Activated T-helper 2 cell treated with anti-CD3 and anti-CD28 coated beads, Interferon-gamma antibody, Interleukin-2, Interleukin-4, amounts not matched to agents 10 μg/mL and 5 μg/mL and 100 μg/mL, durations not matched to agents 14 hours and 24 hours and 36 hours (primary cell): ENCODE results near the gene SMYD3. TPM values are rescaled to one million over a fixed set of nuclear protein-coding genes. Genes with fewer than 3 reads are reported as not detected.
"Not testable (repeated sequence)": the region's sequence is repeated elsewhere in the genome, so short reads cannot be mapped to it uniquely, and the experiment has no call there.

ENCODE experiments used
- DNase-seq: peaks from one replicate; pipeline ENCODE4 v3.0.0; 2021; ENCODE audit warnings: low spot score
- H3K27ac Mint-ChIP-seq: one replicate; pipeline ENCODE4 v1.8.0; 2021; ENCODE audit warnings: mixed read lengths
- H3K27me3 Mint-ChIP-seq: one replicate; pipeline ENCODE4 v1.8.0; 2021; ENCODE audit warnings: low read depth, mixed read lengths
- H3K36me3 Mint-ChIP-seq: one replicate; pipeline ENCODE4 v1.8.0; 2021; ENCODE audit warnings: low read depth, mixed read lengths
- H3K4me1 Mint-ChIP-seq: one replicate; pipeline ENCODE4 v1.8.0; 2021; ENCODE audit warnings: low read depth, mixed read lengths
- H3K4me3 Mint-ChIP-seq: one replicate; pipeline ENCODE4 v1.8.0; 2021; ENCODE audit warnings: low read depth, mild to moderate bottlenecking, moderate library complexity, mixed read lengths
- H3K9me3 Mint-ChIP-seq: one replicate; pipeline ENCODE4 v1.8.0; 2021; ENCODE audit warnings: mixed read lengths
- intact Hi-C: fragments of 100-400 bp; cut with micrococcal nuclease; formaldehyde crosslinking; loops from one replicate; pipeline ENCODE4 v1.15.1; 2023
- total RNA-seq: library from RNA; stranded (reverse); gene quantifications from 2 replicates; pipeline ENCODE4 v1.2.3, GENCODE V29; 2022

Gene SMYD3
- total RNA-seq, 1 donor from 2014 or later = 24.1 TPM

DNA sequence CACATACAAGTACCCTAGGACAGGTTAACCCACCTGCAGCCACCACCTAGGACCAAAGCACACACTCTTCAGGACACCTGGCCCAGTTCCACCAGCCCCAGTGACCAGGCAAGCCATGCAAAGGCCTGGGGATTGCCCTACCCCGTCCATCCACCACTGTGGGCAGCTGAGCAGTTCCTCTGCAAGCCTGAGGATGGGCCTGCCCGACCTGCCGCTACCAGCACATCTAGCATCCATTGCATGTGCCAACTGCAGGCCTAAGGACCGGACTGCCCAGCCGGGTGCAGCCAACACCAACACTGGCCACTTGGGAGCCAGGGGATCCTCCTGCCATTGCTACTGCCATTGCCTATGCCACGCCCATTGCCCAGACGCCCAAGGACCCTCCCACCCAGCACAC is 558.3 kb downstream of the SMYD3 start:
- intact Hi-C loops = no loop called here
- H3K9me3 Mint-ChIP-seq = peaks cover 13% of the 10 kb centered on the region
- peaks cover 17% of the 10 kb centered on the region for H3K4me1 Mint-ChIP-seq
- no peaks in the 10 kb centered on the region for H3K36me3 Mint-ChIP-seq
- DNase-seq = no peak
- no peak overlapping the region for H3K27ac Mint-ChIP-seq
- H3K4me3 Mint-ChIP-seq = no peak overlapping the region
- H3K27me3 Mint-ChIP-seq = no peaks in the 10 kb centered on the region

DNA sequence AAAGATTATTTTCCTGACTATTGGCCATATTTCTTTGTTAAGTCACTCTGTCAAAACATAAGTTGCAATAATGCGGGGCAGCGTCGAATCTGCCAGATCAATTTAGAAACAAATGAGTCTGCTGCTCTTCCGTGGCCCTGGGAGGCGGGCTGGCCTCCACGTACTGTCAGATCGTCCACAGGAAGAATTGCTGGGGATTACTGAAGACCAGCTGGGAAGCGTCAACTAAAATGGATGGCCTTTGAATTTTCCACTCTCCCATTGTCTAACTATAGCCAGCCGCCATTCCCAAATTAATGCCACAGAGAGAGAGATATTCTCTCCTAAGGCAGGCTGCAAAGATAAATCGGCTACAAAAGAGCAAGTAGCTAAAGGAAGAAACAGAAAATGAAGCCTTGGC is 560.2 kb downstream of the SMYD3 start:
- H3K27ac Mint-ChIP-seq = no peak overlapping the region
- no peaks in the 10 kb centered on the region for H3K36me3 Mint-ChIP-seq
- intact Hi-C loops = no loop called here
- peaks cover 9% of the 10 kb centered on the region for H3K4me1 Mint-ChIP-seq
- H3K27me3 Mint-ChIP-seq = no peaks in the 10 kb centered on the region
- H3K9me3 Mint-ChIP-seq = peaks cover 13% of the 10 kb centered on the region
- no peak overlapping the region for H3K4me3 Mint-ChIP-seq
- DNase-seq = no peak

DNA sequence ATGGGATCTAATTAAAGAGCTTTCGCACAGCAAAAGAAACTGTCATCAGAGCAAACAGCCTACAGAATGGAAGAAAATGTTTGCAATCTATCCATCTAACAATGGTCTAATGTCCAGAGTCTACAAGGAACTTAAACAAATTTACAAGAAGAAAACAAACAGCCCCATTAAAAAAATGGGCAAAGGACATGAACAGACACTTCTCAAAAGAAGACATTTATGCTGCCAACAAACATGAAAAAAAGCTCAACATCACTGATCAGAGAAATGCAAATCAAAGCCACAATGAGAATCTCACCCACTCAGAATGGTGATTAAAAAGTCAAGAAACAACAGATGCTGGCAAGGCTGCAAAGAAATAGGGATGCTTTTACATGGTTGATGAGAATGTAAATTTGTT is 561.9 kb downstream of the SMYD3 start:
- intact Hi-C loops, DNase-seq, H3K27me3 Mint-ChIP-seq, H3K36me3 Mint-ChIP-seq, H3K27ac Mint-ChIP-seq, H3K4me3 Mint-ChIP-seq: not testable (repeated sequence)
- peaks cover 13% of the 10 kb centered on the region for H3K9me3 Mint-ChIP-seq
- H3K4me1 Mint-ChIP-seq = peaks cover 12% of the 10 kb centered on the region

DNA sequence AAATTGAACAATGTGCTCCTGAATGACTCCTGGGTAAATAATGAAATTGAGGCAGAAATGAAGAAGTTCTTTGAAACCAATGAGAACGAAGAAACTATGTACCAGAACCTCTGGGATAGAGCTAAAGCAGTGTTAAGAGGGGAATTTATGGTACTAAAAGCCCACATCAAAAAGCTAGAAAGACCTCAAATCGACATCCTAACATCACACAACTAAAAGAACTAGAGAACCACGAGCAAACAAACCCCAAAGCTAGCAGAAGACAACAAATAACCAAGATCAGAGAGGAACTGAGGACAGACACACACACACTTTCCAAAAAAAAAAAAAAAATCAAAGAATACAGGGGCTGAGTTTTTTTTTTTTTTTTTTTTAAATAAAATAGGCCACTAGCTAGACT is 564.2 kb downstream of the SMYD3 start:
- H3K9me3 Mint-ChIP-seq = peaks cover 13% of the 10 kb centered on the region
- H3K4me3 Mint-ChIP-seq = no peak overlapping the region
- peaks cover 12% of the 10 kb centered on the region for H3K4me1 Mint-ChIP-seq
- H3K36me3 Mint-ChIP-seq = no peaks in the 10 kb centered on the region
- no peak for DNase-seq
- no peaks in the 10 kb centered on the region for H3K27me3 Mint-ChIP-seq
- intact Hi-C loops = no loop called here
- H3K27ac Mint-ChIP-seq = no peak overlapping the region

DNA sequence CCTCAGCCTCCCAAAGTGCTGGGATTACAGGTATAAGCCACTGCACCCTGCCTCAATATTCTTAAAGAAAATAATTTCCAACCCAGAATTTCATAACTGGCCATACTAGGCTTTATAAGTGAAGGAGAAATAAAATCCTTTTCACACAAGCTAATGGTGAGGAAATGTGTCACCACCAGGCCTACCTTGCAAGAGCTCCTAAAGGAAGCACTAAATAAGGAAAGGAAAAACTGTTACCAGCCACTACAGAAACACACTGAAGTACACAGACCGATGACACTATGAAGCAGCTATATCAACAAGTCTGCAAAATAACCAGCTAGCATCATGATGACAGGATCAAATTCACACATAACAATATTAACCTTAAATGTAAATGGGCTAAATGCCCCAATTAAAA is 565.3 kb downstream of the SMYD3 start:
- peaks cover 12% of the 10 kb centered on the region for H3K4me1 Mint-ChIP-seq
- H3K36me3 Mint-ChIP-seq, intact Hi-C loops, H3K4me3 Mint-ChIP-seq, H3K27ac Mint-ChIP-seq, DNase-seq, H3K27me3 Mint-ChIP-seq: not testable (repeated sequence)
- peaks cover 13% of the 10 kb centered on the region for H3K9me3 Mint-ChIP-seq

DNA sequence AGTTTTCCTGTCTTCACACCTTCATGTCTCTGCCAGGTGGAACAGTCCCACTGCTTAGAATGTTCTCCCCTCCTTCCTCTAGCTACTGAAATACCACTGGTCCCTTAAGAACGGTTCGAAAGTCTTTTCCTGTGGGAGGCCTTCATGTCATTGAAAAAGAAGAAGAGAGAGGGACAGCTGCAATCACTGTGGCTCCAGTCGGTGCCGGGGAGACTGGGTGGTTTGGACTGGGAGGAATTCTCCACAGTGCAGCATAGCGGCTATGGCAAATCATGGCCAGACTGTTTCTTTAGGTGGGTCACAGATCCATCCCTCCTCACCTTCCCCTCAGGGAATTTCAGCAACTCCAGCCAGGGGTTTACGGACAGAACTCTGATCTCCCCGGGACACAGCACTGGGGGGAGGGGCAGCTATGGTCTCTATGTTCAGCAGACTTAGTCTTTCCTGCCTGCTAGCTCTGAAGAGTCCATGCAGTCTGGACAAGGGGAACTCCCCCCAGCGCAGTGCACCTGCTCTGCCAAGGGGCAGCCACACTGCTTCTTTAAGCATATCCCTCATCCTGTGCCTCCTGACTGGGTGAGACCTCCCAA is 567.2 kb downstream of the SMYD3 start:
- H3K4me1 Mint-ChIP-seq = peaks cover 12% of the 10 kb centered on the region
- H3K9me3 Mint-ChIP-seq = peaks cover 9% of the 10 kb centered on the region
- no peaks in the 10 kb centered on the region for H3K36me3 Mint-ChIP-seq
- intact Hi-C loops = no loop called here
- DNase-seq = no peak
- no peak overlapping the region for H3K4me3 Mint-ChIP-seq
- no peaks in the 10 kb centered on the region for H3K27me3 Mint-ChIP-seq
- H3K27ac Mint-ChIP-seq = no peak overlapping the region

DNA sequence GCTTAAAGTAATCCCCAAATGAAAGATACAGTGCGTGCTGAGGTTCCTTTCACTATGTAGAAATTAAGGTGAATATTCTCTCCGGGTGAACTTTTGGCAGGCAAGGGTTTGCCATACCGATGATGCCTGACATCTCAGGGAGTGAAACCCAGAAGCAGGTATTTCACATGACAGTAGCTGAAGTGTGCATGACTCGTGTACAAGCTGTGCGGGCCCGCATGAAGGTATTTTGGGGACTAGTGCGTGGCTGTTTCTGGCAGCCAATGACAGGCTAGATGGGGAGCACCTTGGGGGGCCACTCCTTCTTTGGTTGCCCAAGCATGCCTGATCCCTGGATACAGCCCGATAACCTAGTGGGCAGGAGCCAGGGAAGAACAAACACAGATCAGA is 569.0 kb downstream of the SMYD3 start:
- no peaks in the 10 kb centered on the region for H3K27me3 Mint-ChIP-seq
- no peak overlapping the region for H3K27ac Mint-ChIP-seq
- H3K9me3 Mint-ChIP-seq = no peaks in the 10 kb centered on the region
- peaks cover 12% of the 10 kb centered on the region for H3K4me1 Mint-ChIP-seq
- no peaks in the 10 kb centered on the region for H3K36me3 Mint-ChIP-seq
- DNase-seq = no peak
- no peak overlapping the region for H3K4me3 Mint-ChIP-seq
- intact Hi-C loops = no loop called here

DNA sequence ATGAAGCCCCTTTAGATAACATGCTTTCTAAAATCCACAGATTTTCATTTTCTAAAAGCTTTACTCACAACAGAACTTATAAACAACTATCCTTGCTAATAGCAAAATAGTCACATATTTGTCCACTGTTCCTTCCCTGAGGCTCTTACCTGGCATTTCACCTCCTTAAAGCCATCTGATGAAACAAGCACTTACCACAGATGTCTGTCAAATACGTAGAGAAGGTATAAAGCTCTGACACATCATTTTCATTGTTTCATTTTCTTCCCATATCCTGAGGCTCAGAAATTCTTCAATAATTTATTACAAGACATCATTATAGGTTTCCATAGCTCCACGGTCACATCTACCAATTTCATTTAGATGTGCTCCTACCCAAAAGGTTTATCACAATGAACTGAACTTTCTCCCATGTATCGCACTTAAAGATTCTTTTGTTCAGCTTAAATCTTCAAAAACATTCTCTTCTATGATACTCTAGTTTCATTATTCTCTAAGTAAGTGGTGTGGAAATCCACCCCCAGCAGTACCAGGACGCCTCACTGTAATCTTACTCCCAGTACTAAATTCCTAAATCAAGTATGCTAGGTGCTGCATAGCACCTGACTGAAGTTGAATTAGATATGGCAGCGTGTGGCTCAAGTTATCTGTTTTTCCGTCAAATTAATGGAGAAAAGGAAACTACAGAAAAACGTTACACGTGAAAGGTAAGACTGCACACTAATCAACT is 569.6 kb downstream of the SMYD3 start:
- H3K36me3 Mint-ChIP-seq = no peaks in the 10 kb centered on the region
- intact Hi-C loops = no loop called here
- no peaks in the 10 kb centered on the region for H3K27me3 Mint-ChIP-seq
- no peak for DNase-seq
- no peak overlapping the region for H3K4me3 Mint-ChIP-seq
- H3K9me3 Mint-ChIP-seq = no peaks in the 10 kb centered on the region
- H3K4me1 Mint-ChIP-seq = peaks cover 8% of the 10 kb centered on the region
- no peak overlapping the region for H3K27ac Mint-ChIP-seq

DNA sequence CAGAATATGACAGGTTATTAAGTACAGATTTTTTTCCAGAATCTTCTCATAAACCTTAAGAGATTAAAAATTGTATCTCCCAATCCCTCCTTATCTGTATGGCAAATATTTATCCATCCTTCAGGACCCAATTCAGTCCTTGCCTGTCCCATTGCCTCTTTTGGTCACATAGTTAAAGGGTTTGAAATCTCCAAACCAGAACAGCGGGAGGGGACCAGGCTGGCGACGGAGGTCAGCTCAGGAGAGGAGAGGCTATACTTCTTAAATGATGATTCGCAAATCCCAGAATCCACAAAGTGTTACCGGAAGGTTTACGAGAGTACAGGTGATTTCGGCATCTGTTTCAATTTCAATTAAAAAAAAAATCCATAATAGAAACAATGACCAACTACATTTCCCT is 572.7 kb downstream of the SMYD3 start:
- no peaks in the 10 kb centered on the region for H3K9me3 Mint-ChIP-seq
- H3K4me1 Mint-ChIP-seq = no peaks in the 10 kb centered on the region
- intact Hi-C loops = no loop called here

DNA sequence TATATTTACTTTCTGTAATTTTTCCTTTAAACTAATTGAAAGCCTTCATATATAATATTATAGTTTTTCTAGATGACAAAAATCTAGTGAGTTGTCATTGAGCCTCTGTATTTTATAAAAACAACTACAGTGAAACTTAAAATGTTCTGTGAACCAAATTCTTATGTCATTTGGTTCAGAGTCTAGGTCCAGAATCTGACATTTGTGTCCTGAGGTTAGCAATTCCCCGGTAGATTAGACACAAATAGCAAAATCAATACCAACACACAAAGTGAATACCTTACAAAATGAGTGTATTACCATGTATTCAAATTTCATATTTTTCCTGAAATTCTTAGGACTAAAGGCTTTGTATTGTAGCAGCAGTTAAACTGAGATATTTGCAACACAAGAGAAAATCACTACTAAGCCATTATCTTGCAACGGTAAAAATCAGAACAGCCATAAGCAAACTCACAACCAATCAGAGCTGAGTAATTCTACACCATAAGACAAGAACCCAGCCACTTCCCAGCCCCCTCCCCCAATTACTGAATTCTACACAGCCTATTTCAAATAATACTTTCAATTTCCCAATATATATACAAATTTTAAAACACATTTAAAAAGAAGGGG is 573.5 kb downstream of the SMYD3 start:
- intact Hi-C loops = no loop called here
- no peak for DNase-seq
- Mint-ChIP-seq H3K9me3 (no peaks in the 10 kb centered on the region), H3K27me3 (no peaks in the 10 kb centered on the region), H3K4me1 (no peaks in the 10 kb centered on the region), H3K4me3 (no peak overlapping the region), H3K27ac (no peak overlapping the region), H3K36me3 (no peaks in the 10 kb centered on the region)

More for the DNA sequence above, 572.7 kb downstream of the SMYD3 start:
- no peak for DNase-seq
- no peak overlapping the region for H3K27ac Mint-ChIP-seq
- H3K36me3 Mint-ChIP-seq = no peaks in the 10 kb centered on the region
- no peaks in the 10 kb centered on the region for H3K27me3 Mint-ChIP-seq
- no peak overlapping the region for H3K4me3 Mint-ChIP-seq

DNA sequence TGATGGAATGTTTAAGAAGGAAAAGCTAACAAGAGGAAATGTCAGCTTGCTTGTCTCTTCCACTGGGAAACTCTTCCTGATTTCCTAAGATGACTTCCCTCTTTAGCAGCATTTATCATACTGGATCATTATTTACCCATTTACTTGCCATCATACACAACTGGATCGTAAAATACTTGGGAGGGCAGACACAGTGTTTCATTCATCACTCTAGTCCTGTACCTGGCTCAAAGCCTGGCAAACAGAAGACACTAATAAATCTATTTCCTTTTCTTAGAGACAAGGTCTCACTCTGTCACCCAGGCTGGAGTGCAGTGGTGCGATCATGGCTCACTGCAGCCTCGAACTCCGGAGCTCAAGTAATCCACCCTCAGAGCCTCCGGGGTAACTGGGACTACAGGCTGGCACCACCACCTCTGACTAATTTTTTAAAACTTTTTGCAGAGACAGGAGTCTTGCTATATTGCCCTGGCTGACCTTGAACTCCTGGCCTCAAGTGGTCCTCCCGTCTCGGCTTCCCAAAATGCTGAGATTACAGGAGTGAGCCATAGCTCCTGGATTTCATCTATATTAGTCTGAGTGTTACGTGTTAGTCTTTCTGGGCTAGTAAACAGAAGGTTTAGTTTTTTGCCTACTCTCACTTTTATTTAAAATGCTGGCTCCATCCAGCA is 574.6 kb downstream of the SMYD3 start:
- Mint-ChIP-seq H3K27me3 (no peaks in the 10 kb centered on the region), H3K4me3 (no peak overlapping the region), H3K9me3 (no peaks in the 10 kb centered on the region), H3K27ac (no peak overlapping the region), H3K4me1 (no peaks in the 10 kb centered on the region), H3K36me3 (no peaks in the 10 kb centered on the region)
- DNase-seq = no peak
- intact Hi-C loops = no loop called here

DNA sequence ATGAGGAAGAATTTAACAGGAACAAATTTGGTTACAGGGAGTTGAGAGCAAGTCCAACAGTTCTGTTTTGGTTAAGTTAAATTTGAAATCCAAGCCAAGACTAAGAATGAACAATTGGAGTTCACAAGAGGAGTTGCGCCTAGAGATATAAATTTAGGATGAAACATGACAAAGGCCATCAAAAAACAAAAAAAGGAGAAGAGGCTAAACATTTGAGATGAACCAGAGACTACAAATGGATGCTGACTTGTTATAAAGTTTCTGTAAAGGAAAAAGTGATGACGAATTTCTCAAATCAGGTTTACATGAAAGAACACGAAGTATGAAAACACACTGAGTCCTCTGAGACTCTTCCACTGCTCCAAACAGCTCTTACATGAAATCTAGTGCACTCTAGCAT is 575.6 kb downstream of the SMYD3 start:
- no peak overlapping the region for H3K4me3 Mint-ChIP-seq
- H3K36me3 Mint-ChIP-seq = no peaks in the 10 kb centered on the region
- H3K27me3 Mint-ChIP-seq = no peaks in the 10 kb centered on the region
- H3K4me1 Mint-ChIP-seq = no peaks in the 10 kb centered on the region
- no peaks in the 10 kb centered on the region for H3K9me3 Mint-ChIP-seq
- intact Hi-C loops = no loop called here
- no peak overlapping the region for H3K27ac Mint-ChIP-seq
- no peak for DNase-seq

DNA sequence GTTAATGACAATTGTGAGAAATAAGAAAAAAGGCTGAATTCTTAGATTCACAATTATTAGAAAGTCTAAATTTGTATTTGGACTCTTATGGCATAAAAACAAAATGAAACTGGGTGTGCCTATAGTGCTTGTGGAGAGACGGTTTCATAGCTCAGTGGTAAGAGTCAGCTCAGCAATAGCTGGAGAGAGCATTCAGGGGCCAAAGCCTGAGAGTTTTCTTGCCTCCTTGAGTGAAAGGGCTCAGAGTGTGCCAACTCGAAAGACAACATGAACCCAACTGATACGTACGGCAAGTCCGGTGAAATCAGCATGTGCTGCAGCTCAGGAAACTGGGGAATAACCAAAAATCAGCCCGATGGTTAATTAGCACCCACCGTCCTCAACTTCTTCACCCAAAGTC is 577.9 kb downstream of the SMYD3 start:
- DNase-seq = no peak
- H3K4me3 Mint-ChIP-seq = no peak overlapping the region
- H3K4me1 Mint-ChIP-seq = no peaks in the 10 kb centered on the region
- H3K9me3 Mint-ChIP-seq = no peaks in the 10 kb centered on the region
- intact Hi-C loops = no loop called here
- no peaks in the 10 kb centered on the region for H3K27me3 Mint-ChIP-seq
- no peak overlapping the region for H3K27ac Mint-ChIP-seq
- no peaks in the 10 kb centered on the region for H3K36me3 Mint-ChIP-seq
